Measurements from ENCODE around the gene FAM53B.

FAM53B gene

GRCh38 chr10:124694481-124695220 lies 49.5 kb downstream of the FAM53B start:
- no peak for DNase-seq

- no peak for DNase-seq
Observed at GRCh38 chr10:124693801-124694416, 50.3 kb downstream of the FAM53B start.

GRCh38 chr10:124693396-124693795 lies 50.8 kb downstream of the FAM53B start:
- no peak for DNase-seq

GRCh38 chr10:124692100-124692446 lies 52.1 kb downstream of the FAM53B start:
- DNase-seq = no peak

GRCh38 chr10:124691421-124692099 lies 52.6 kb downstream of the FAM53B start:
- no peak for DNase-seq

- no peak for DNase-seq
Observed at GRCh38 chr10:124691002-124691401, 53.2 kb downstream of the FAM53B start.

- no peak for DNase-seq
Observed at GRCh38 chr10:124689911-124690498, 54.2 kb downstream of the FAM53B start.

- no peak for DNase-seq
Observed at GRCh38 chr10:124688889-124689670, 55.1 kb downstream of the FAM53B start.

- DNase-seq = no peak
Observed at GRCh38 chr10:124688386-124688785, 55.8 kb downstream of the FAM53B start.

- no peak for DNase-seq
Observed at GRCh38 chr10:124686707-124687376, 57.3 kb downstream of the FAM53B start.

GRCh38 chr10:124685261-124685660 lies 58.9 kb downstream of the FAM53B start:
- DNase-seq = no peak

GRCh38 chr10:124683814-124684213 lies 60.4 kb downstream of the FAM53B start:
- no peak for DNase-seq

GRCh38 chr10:124681626-124682552 lies 62.3 kb downstream of the FAM53B start:
- no peak for DNase-seq

GRCh38 chr10:124681091-124681490 lies 63.1 kb downstream of the FAM53B start:
- no peak for DNase-seq

GRCh38 chr10:124680675-124681074 lies 63.5 kb downstream of the FAM53B start:
- DNase-seq = peak; percentile 76

- no peak for DNase-seq
Observed at GRCh38 chr10:124679401-124679800, 64.8 kb downstream of the FAM53B start.

GRCh38 chr10:124678557-124679240 lies 65.5 kb downstream of the FAM53B start:
- DNase-seq = no peak

GRCh38 chr10:124677749-124678556 lies 66.2 kb downstream of the FAM53B start:
- no peak for DNase-seq

- DNase-seq = no peak
Observed at GRCh38 chr10:124677293-124677699, 66.9 kb downstream of the FAM53B start.
